WTC11 (cell line): ENCODE results near the gene CRYBG3. TPM values are rescaled to one million over a fixed set of nuclear protein-coding genes. Genes with fewer than 3 reads are reported as not detected.

ENCODE experiments used
- ATAC-seq: fragments of 200-7000 bp; cut with Tn5 transposase; 2 replicates; pipeline ENCODE4 v1.10.0; 2021; ENCODE audit warnings: mild to moderate bottlenecking, moderate library complexity
- CTCF ChIA-PET: fragments of 300-600 bp; sonication (Branson Sonifier 250); formaldehyde crosslinking; loops from one replicate; lab custom pipeline; 2021; ENCODE audit warnings: antibody characterized with exemption; lab: Charles Lee
- POLR2A ChIA-PET: fragments of 350-600 bp; sonication (Branson Sonifier 250); formaldehyde crosslinking; loops from one replicate; lab custom pipeline; 2021; ENCODE audit warnings: antibody characterized with exemption; lab: Charles Lee
- DNase-seq: peaks from one replicate; pipeline ENCODE4 v3.0.0; 2021; ENCODE audit warnings: low spot score
- H3K27ac Mint-ChIP-seq: 2 replicates; pipeline ENCODE4 v1.8.0; 2021; ENCODE audit warnings: mixed read lengths
- H3K27me3 Mint-ChIP-seq: 2 replicates; pipeline ENCODE4 v1.8.0; 2021; ENCODE audit warnings: low read depth, mild to moderate bottlenecking, moderate library complexity, mixed read lengths
- H3K36me3 Mint-ChIP-seq: 2 replicates; pipeline ENCODE4 v1.8.0; 2021; ENCODE audit warnings: mixed read lengths
- H3K4me1 Mint-ChIP-seq: 2 replicates; pipeline ENCODE4 v1.8.0; 2022; ENCODE audit warnings: mixed read lengths
- H3K4me3 Mint-ChIP-seq: 2 replicates; pipeline ENCODE4 v1.8.0; 2021; ENCODE audit warnings: mild to moderate bottlenecking, moderate library complexity, mixed read lengths
- H3K9me3 Mint-ChIP-seq: 2 replicates; pipeline ENCODE4 v1.8.0; 2021; ENCODE audit warnings: mixed read lengths
- AFF4 ChIP-seq: sonication (generic); formaldehyde crosslinking; IDR thresholded peaks from 2 replicates; pipeline ENCODE4 v1.8.1; 2023; ENCODE audit warnings: mild to moderate bottlenecking, missing genetic modification reagents, borderline replicate concordance
- ATF6 ChIP-seq: sonication (generic); formaldehyde crosslinking; IDR thresholded peaks from 2 replicates; pipeline ENCODE4 v1.8.1; 2023; ENCODE audit warnings: mild to moderate bottlenecking, missing genetic modification reagents
- CREM ChIP-seq: sonication (generic); formaldehyde crosslinking; IDR thresholded peaks from 2 replicates; pipeline ENCODE4 v1.8.1; 2022; ENCODE audit warnings: mild to moderate bottlenecking, missing genetic modification reagents, moderate library complexity
- EMX1 ChIP-seq: fragments of 250-450 bp; sonication (Bioruptor Pico); IDR thresholded peaks from 2 replicates; pipeline ENCODE4 v1.8.0; 2021; ENCODE audit warnings: mild to moderate bottlenecking
- ESRRA ChIP-seq: sonication (generic); formaldehyde crosslinking; IDR thresholded peaks from 2 replicates; pipeline ENCODE4 v1.8.1; 2022; ENCODE audit warnings: mild to moderate bottlenecking, missing genetic modification reagents, borderline replicate concordance
- ETV6 ChIP-seq: sonication (generic); formaldehyde crosslinking; IDR thresholded peaks from 2 replicates; pipeline ENCODE4 v1.8.1; 2022; ENCODE audit warnings: mild to moderate bottlenecking, missing genetic modification reagents
- FOXJ3 ChIP-seq: sonication (generic); formaldehyde crosslinking; IDR thresholded peaks from 2 replicates; pipeline ENCODE4 v1.9.0; 2021; ENCODE audit warnings: missing genetic modification reagents, mild to moderate bottlenecking, borderline replicate concordance
- GRHL2 ChIP-seq: fragments of 250-450 bp; sonication (Bioruptor Pico); IDR thresholded peaks from 2 replicates; pipeline ENCODE4 v1.8.0; 2022; ENCODE audit warnings: mild to moderate bottlenecking, moderate library complexity; ENCODE audit not compliant: insufficient replicate concordance, severe bottlenecking
- KAT7 ChIP-seq: sonication (generic); formaldehyde crosslinking; IDR thresholded peaks from 2 replicates; pipeline ENCODE4 v1.8.1; 2023; ENCODE audit warnings: missing genetic modification reagents, mild to moderate bottlenecking, borderline replicate concordance
- MLX ChIP-seq: sonication (generic); formaldehyde crosslinking; IDR thresholded peaks from 2 replicates; pipeline ENCODE4 v1.8.1; 2023; ENCODE audit warnings: mild to moderate bottlenecking, missing genetic modification reagents, moderate library complexity
- NFATC4 ChIP-seq: fragments of 250-450 bp; sonication (Bioruptor Pico); IDR thresholded peaks from 2 replicates; pipeline ENCODE4 v1.9.0; 2021; ENCODE audit warnings: mild to moderate bottlenecking
- NFE2L1 ChIP-seq: sonication (generic); formaldehyde crosslinking; IDR thresholded peaks from 2 replicates; pipeline ENCODE4 v1.8.1; 2023; ENCODE audit warnings: missing genetic modification reagents
- NR2C2 ChIP-seq: sonication (generic); formaldehyde crosslinking; IDR thresholded peaks from 2 replicates; pipeline ENCODE4 v1.8.0; 2022; ENCODE audit warnings: mild to moderate bottlenecking, missing genetic modification reagents
- RELA ChIP-seq: sonication (generic); formaldehyde crosslinking; IDR thresholded peaks from 2 replicates; pipeline ENCODE4 v1.8.1; 2022; ENCODE audit warnings: missing genetic modification reagents, mild to moderate bottlenecking, borderline replicate concordance
- SMAD3 ChIP-seq: sonication (generic); formaldehyde crosslinking; IDR thresholded peaks from 2 replicates; pipeline ENCODE4 v1.8.0; 2022; ENCODE audit warnings: missing genetic modification reagents, mild to moderate bottlenecking, borderline replicate concordance
- SOX15 ChIP-seq: fragments of 250-450 bp; sonication (Bioruptor Pico); IDR thresholded peaks from 2 replicates; pipeline ENCODE4 v1.9.0; 2021; ENCODE audit warnings: mild to moderate bottlenecking
- USF1 ChIP-seq: sonication (generic); formaldehyde crosslinking; IDR thresholded peaks from 2 replicates; pipeline ENCODE4 v1.8.0; 2022; ENCODE audit warnings: mild to moderate bottlenecking, missing genetic modification reagents
- ZNF219 ChIP-seq: sonication (generic); formaldehyde crosslinking; IDR thresholded peaks from 2 replicates; pipeline ENCODE4 v1.8.0; 2023; ENCODE audit warnings: missing genetic modification reagents, mild to moderate bottlenecking, borderline replicate concordance
- ZNF232 ChIP-seq: sonication (generic); formaldehyde crosslinking; IDR thresholded peaks from 2 replicates; pipeline ENCODE4 v1.8.0; 2022; ENCODE audit warnings: mild to moderate bottlenecking, missing genetic modification reagents
- ZNF263 ChIP-seq: sonication (generic); formaldehyde crosslinking; IDR thresholded peaks from 2 replicates; pipeline ENCODE4 v1.8.1; 2022; ENCODE audit warnings: low read depth, mild to moderate bottlenecking, moderate library complexity, missing genetic modification reagents
- ZNF416 ChIP-seq: fragments of 250-450 bp; sonication (Bioruptor Pico); IDR thresholded peaks from 2 replicates; pipeline ENCODE4 v1.9.0; 2021; ENCODE audit warnings: mild to moderate bottlenecking, inconsistent platforms
- ZSCAN18 ChIP-seq: fragments of 250-450 bp; sonication (Bioruptor Pico); IDR thresholded peaks from 2 replicates; pipeline ENCODE4 v2.1.2; 2022; ENCODE audit warnings: mild to moderate bottlenecking, moderate library complexity
- total RNA-seq: library from RNA; stranded (reverse); gene quantifications from 3 replicates; pipeline ENCODE4 v1.2.3, GENCODE V29; 2021

Gene CRYBG3
- total RNA-seq, 1 experiment from 2014 or later = 13.6 TPM

- Mint-ChIP-seq H3K27me3 (no peaks in the 10 kb centered on the region), H3K4me1 (peaks cover 9% of the 10 kb centered on the region), H3K4me3 (no peak overlapping the region), H3K9me3 (peaks cover 10% of the 10 kb centered on the region), H3K36me3 (no peaks in the 10 kb centered on the region), H3K27ac (no peak overlapping the region)
- ATAC-seq = no peak
- no peak for DNase-seq
- ChIA-PET CTCF (interaction anchor here (1.2 to 1.5 kb wide), 2 partner anchors 16 to 39 kb away, joined by 3 to 6 read pairs; no protein-coding TSS in a partner anchor), POLR2A (no interaction called here)
- TF ChIP-seq NR2C2 (CRISPR knock-in tag) (no peak), RELA (CRISPR knock-in tag) (no peak), KAT7 (CRISPR knock-in tag) (no peak), ETV6 (CRISPR knock-in tag) (no peak), USF1 (CRISPR knock-in tag) (no peak), ZNF416 (CRISPR knock-in tag) (no peak), ZNF263 (CRISPR knock-in tag) (no peak), ZNF232 (CRISPR knock-in tag) (no peak)
Measured at GRCh38 chr3:97983933-97984491, 162.2 kb downstream of the CRYBG3 start.

- peaks cover 10% of the 10 kb centered on the region for H3K9me3 Mint-ChIP-seq
- H3K36me3 Mint-ChIP-seq = no peaks in the 10 kb centered on the region
- ChIA-PET POLR2A (no interaction called here), CTCF (interaction anchor here (0.8 kb wide), 1 partner anchor 36 kb away, joined by 3 read pairs; no protein-coding TSS in a partner anchor)
- ATAC-seq (no peak), DNase-seq (no peak)
- TF ChIP-seq NFATC4 (CRISPR knock-in tag) (no peak), AFF4 (no peak), ZNF219 (CRISPR knock-in tag) (no peak), RELA (CRISPR knock-in tag) (no peak), MLX (CRISPR knock-in tag) (no peak), CREM (no peak), ESRRA (CRISPR knock-in tag) (no peak), GRHL2 (no peak), ZSCAN18 (no peak), NFE2L1 (CRISPR knock-in tag) (no peak), ETV6 (CRISPR knock-in tag) (no peak), USF1 (CRISPR knock-in tag) (no peak), EMX1 (no peak), SOX15 (CRISPR knock-in tag) (no peak), FOXJ3 (CRISPR knock-in tag) (no peak), SMAD3 (CRISPR knock-in tag) (no peak), ATF6 (no peak)
- no peak overlapping the region for H3K27ac Mint-ChIP-seq
- peaks cover 7% of the 10 kb centered on the region for H3K4me1 Mint-ChIP-seq
- H3K27me3 Mint-ChIP-seq = no peaks in the 10 kb centered on the region
- H3K4me3 Mint-ChIP-seq = no peak overlapping the region
Measured at GRCh38 chr3:97987306-97987705, 165.5 kb downstream of the CRYBG3 start.
